ENCODE measurements around the gene BPIFA2. TPM values are rescaled to one million over a fixed set of nuclear protein-coding genes. Genes with fewer than 3 reads are reported as not detected.

Gene BPIFA2
- total RNA-seq, 1 donor from 2014 or later = not detected

DNA sequence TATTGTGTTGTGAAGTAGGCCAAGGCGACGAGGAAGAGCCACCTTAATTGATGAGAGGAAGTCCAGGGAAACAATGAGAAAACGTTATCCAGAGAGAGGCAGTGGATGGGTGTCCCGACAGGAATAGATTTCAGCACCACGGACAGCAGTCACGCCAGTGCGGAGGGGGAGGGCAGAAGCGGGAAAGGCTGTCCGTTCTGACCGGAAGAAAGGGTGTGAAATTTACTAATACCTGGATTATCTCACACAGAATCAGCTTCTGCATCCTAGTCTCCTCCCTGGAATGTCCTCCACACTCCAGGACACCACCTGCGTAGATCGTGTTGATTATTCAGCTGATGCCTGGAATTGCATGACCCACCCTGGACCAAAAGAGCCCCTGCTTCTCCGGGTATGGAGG, 41.8 kb downstream of the BPIFA2 start:
- FAIRE-seq (peak; percentile 77), DNase-seq (ENCODE audit: low read depth) (peak; percentile 41)
- no peak overlapping the region for H3K4me3 ChIP-seq (ENCODE audit: low read depth, low read length)
- TF ChIP-seq CTCF (IDR thresholded peaks at IDR 0.05; ENCODE audit: insufficient read depth, low read length, severe bottlenecking) = no peak
- no peaks in the 10 kb centered on the region for H3K36me3 ChIP-seq (ENCODE audit: control insufficient read depth, insufficient read depth, low read length)
- no peaks in the 10 kb centered on the region for H3K27me3 ChIP-seq (ENCODE audit: control insufficient read depth, insufficient read depth, low read length)

- Histone ChIP-seq H3K36me3 (ENCODE audit: control insufficient read depth, insufficient read depth, low read length) (no peaks in the 10 kb centered on the region), H3K4me3 (ENCODE audit: low read depth, low read length) (no peak overlapping the region), H3K27me3 (ENCODE audit: control insufficient read depth, insufficient read depth, low read length) (no peaks in the 10 kb centered on the region)
- TF ChIP-seq CTCF (IDR thresholded peaks at IDR 0.05; ENCODE audit: insufficient read depth, low read length, severe bottlenecking) = no peak
- no peak for FAIRE-seq
- DNase-seq (ENCODE audit: low read depth) = no peak
Observed at GRCh38 chr20:33210371-33210770, 42.4 kb downstream of the BPIFA2 start.

DNA sequence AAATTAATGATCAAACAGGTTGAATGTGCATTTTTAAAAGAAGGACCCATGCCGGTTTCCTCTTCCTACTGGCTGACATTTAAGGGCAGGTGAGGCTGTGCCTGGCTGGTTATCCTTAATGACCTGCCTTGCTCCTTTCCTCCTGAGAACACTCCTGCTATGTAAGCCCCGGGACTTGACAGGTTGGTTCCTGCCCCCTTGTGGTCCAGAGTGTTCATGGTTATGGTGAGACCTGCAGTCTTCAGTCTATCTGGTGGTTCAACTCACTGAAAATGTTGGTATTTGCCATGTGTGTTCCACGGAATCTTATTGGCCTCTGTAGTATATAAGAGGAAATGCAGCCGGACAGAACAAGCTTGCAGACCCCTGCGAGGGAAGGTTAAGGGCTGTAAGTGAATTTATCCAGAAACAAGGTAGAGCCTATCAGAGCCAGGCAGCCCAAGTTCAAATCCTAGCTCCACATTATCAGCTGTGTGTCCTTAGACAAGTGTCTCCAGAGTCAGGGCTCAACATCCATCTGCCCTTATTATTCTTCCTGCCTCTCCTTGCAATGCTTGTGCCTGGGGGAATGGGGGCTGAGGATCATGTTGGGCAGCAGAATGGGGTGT, 44.0 kb downstream of the BPIFA2 start:
- H3K4me3 ChIP-seq (ENCODE audit: low read depth, low read length) = no peak overlapping the region
- FAIRE-seq = no peak
- no peaks in the 10 kb centered on the region for H3K27me3 ChIP-seq (ENCODE audit: control insufficient read depth, insufficient read depth, low read length)
- DNase-seq (ENCODE audit: low read depth) = peak; percentile 65
- TF ChIP-seq CTCF (IDR thresholded peaks at IDR 0.05; ENCODE audit: insufficient read depth, low read length, severe bottlenecking) = peak; percentile 65
- H3K36me3 ChIP-seq (ENCODE audit: control insufficient read depth, insufficient read depth, low read length) = no peaks in the 10 kb centered on the region

DNA sequence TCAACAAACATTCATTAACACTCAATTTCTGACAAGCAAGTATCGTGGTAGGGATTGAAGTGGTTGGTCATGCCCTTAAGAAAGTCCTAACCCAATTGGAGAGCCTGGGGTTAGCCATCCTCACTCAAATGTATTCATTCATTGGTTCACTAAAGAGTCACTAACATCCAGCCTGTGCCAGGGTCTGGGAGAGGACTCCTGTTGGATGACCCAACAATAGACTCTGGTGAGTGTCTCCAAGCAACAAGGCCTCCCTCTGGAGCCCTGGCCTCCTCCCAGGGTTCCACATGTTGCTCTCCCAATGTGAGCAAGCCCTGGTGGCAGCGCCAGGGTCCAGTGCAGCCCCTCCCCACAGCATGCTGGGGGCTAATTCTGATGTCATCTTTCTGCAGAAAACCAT, 49.1 kb downstream of the BPIFA2 start, which contains the start of gene BPIFA3:
Gene BPIFA3 (plus strand): TSS at position 301 of the 400 bp plus-strand sequence. CDS start 185 bp downstream, outside the sequence.
- DNase-seq (ENCODE audit: low read depth) = no peak
- H3K27me3 ChIP-seq (ENCODE audit: control insufficient read depth, insufficient read depth, low read length) = no peaks in the 10 kb centered on the region

GRCh38 chr20:33224399-33224798, 56.4 kb downstream of the BPIFA2 start:
- no peak for FAIRE-seq
- TF ChIP-seq CTCF (IDR thresholded peaks at IDR 0.05; ENCODE audit: insufficient read depth, low read length, severe bottlenecking) = no peak
- Histone ChIP-seq H3K4me3 (ENCODE audit: low read depth, low read length) (no peak overlapping the region), H3K36me3 (ENCODE audit: control insufficient read depth, insufficient read depth, low read length) (no peaks in the 10 kb centered on the region), H3K27me3 (ENCODE audit: control insufficient read depth, insufficient read depth, low read length) (no peaks in the 10 kb centered on the region)
- DNase-seq (ENCODE audit: low read depth) = no peak

More for the DNA sequence above, 49.1 kb downstream of the BPIFA2 start, which contains the start of gene BPIFA3:
- FAIRE-seq = no peak
- H3K4me3 ChIP-seq (ENCODE audit: low read depth, low read length) = no peak within 1 kb of the TSS
- no peaks in the 10 kb centered on the region for H3K36me3 ChIP-seq (ENCODE audit: control insufficient read depth, insufficient read depth, low read length)
- TF ChIP-seq CTCF (IDR thresholded peaks at IDR 0.05; ENCODE audit: insufficient read depth, low read length, severe bottlenecking) = no peak

DNA sequence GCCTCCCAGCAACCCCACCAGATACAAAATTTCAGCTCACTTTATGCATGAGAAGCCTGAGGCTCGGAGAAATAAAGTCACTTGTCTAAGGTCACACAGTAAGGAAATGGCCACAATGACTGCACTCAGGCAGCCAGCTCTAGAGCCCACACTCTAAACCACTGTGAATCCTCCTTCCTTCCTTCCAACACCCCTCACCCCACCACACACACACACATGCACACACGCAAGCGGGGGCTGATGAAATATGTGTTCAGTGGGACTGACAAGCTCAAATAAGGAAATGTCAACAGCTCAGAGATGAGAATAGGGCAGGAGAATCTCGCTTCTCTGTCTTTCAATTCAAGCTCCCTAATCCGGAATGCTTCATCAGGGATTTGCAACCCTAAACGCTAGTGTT, 61.9 kb downstream of the BPIFA2 start:
- no peak for TF ChIP-seq CTCF (IDR thresholded peaks at IDR 0.05; ENCODE audit: insufficient read depth, low read length, severe bottlenecking)
- Histone ChIP-seq H3K36me3 (ENCODE audit: control insufficient read depth, insufficient read depth, low read length) (no peaks in the 10 kb centered on the region), H3K4me3 (ENCODE audit: low read depth, low read length) (no peak overlapping the region), H3K27me3 (ENCODE audit: control insufficient read depth, insufficient read depth, low read length) (peaks cover 2% of the 10 kb centered on the region)
- no peak for DNase-seq (ENCODE audit: low read depth)
- FAIRE-seq = no peak

Measured in bronchial epithelial cell (primary cell).